Naive thymus-derived CD4-positive, alpha-beta T cell (primary cell): Measurements from ENCODE around the gene SCN4A. TPM values are rescaled to one million over a fixed set of nuclear protein-coding genes. Genes with fewer than 3 reads are reported as not detected.

Source experiments
- polyA plus RNA-seq, 2 donors: library from polyadenylated mRNA; unstranded; fragments of 300-500 nt; fragmentation: Illumina TruSeq; gene quantifications; one replicate each; pipeline ENCODE4 v1.2.3, GENCODE V29; 2021
- total RNA-seq, 6 experiments: library from RNA in 5 of 6; stranded (reverse) in 5 of 6; gene quantifications; 1 replicate in 5 of 6; 2 replicates in 1 of 6; pipeline ENCODE4 v1.2.3 and lab custom pipeline; 2021 to 2026

Gene SCN4A
- total and polyA plus RNA-seq, 7 experiments from 2014 or later: 0.03 to 0.15 (median 0.07) TPM; not detected in 3

Other genes with a start within 250 kb of the SCN4A start
- gene STRADA, start 231.1 kb downstream of the SCN4A start, total RNA-seq: 10 to 100 TPM; 51.0 to 69.7 (median 54.2) TPM
- 10 to 100 TPM; 19.9 to 24.2 TPM for gene STRADA, start 231.1 kb downstream of the SCN4A start, polyA plus RNA-seq
- gene CCDC47, start 199.3 kb downstream of the SCN4A start, total RNA-seq: 10 to 100 TPM; 31.8 to 62.9 (median 34.7) TPM
- 10 to 100 TPM; 33.5 to 45.4 TPM for gene CCDC47, start 199.3 kb downstream of the SCN4A start, polyA plus RNA-seq
- gene DDX42, start 198.7 kb downstream of the SCN4A start, total RNA-seq: 100 to 1,000 TPM; 101 to 192 (median 139) TPM
- 10 to 100 TPM; 11.8 to 24.4 TPM for gene DDX42, start 198.7 kb downstream of the SCN4A start, polyA plus RNA-seq
- 100 to 1,000 TPM in 3 of 5 experiments, 10 to 100 TPM in 2; 68.4 to 153 (median 105) TPM for gene PSMC5, start 145.5 kb downstream of the SCN4A start, total RNA-seq
- 100 to 1,000 TPM; 153 to 162 TPM for gene PSMC5, start 145.5 kb downstream of the SCN4A start, polyA plus RNA-seq
- gene FTSJ3, start 145.3 kb downstream of the SCN4A start, total RNA-seq: 10 to 100 TPM; 38.1 to 66.2 (median 55.8) TPM
- 10 to 100 TPM; 22.1 to 44.4 TPM for gene FTSJ3, start 145.3 kb downstream of the SCN4A start, polyA plus RNA-seq
- 100 to 1,000 TPM; 102 to 148 (median 109) TPM for gene SMARCD2, start 130.2 kb downstream of the SCN4A start, total RNA-seq
- gene SMARCD2, start 130.2 kb downstream of the SCN4A start, polyA plus RNA-seq: 100 to 1,000 TPM in 1 of 2 donors, 10 to 100 TPM in 1; 61.5 to 112 TPM
- 1 to 10 TPM in 2 of 5 experiments, not detected in 3; 4.2 to 5.3 TPM for gene CSH2, start 99.2 kb downstream of the SCN4A start, total RNA-seq
- gene CSH2, start 99.2 kb downstream of the SCN4A start, polyA plus RNA-seq: not detected
- gene GH2, start 91.0 kb downstream of the SCN4A start, total RNA-seq: not detected
- not detected for gene GH2, start 91.0 kb downstream of the SCN4A start, polyA plus RNA-seq
- 10 to 100 TPM in 1 of 5 experiments, 1 to 10 TPM in 1, not detected in 3; 8.2 to 11.3 TPM for gene CSH1, start 76.3 kb downstream of the SCN4A start, total RNA-seq
- not detected for gene CSH1, start 76.3 kb downstream of the SCN4A start, polyA plus RNA-seq
- gene CSHL1, start 61.7 kb downstream of the SCN4A start, total RNA-seq: not detected
- not detected for gene CSHL1, start 61.7 kb downstream of the SCN4A start, polyA plus RNA-seq
- under 1 TPM in 2 of 5 experiments, not detected in 3; 0.58 to 0.66 TPM for gene GH1, start 54.1 kb downstream of the SCN4A start, total RNA-seq
- gene GH1, start 54.1 kb downstream of the SCN4A start, polyA plus RNA-seq: not detected
- 10 to 100 TPM; 11.8 to 44.9 (median 15.1) TPM for gene CD79B, start 40.6 kb downstream of the SCN4A start, total RNA-seq
- gene CD79B, start 40.6 kb downstream of the SCN4A start, polyA plus RNA-seq: 10 to 100 TPM; 34.5 to 42.2 TPM
- 1 to 10 TPM in 1 of 5 experiments, under 1 TPM in 2, not detected in 2; 0.29 to 2.8 (median 0.40) TPM for gene PRR29, start 25.4 kb upstream of the SCN4A start, total RNA-seq
- gene PRR29, start 25.4 kb upstream of the SCN4A start, polyA plus RNA-seq: 1 to 10 TPM; 5.5 to 6.0 TPM
- 100 to 1,000 TPM in 2 of 5 experiments, 10 to 100 TPM in 3; 60.9 to 132 (median 92.3) TPM for gene ICAM2, start 47.7 kb upstream of the SCN4A start, total RNA-seq
- 100 to 1,000 TPM; 400 to 414 TPM for gene ICAM2, start 47.7 kb upstream of the SCN4A start, polyA plus RNA-seq
- gene ERN1, start 157.2 kb upstream of the SCN4A start, total RNA-seq: 100 to 1,000 TPM in 1 of 5 experiments, 10 to 100 TPM in 4; 52.6 to 110 (median 62.9) TPM
- 10 to 100 TPM; 15.7 to 19.7 TPM for gene ERN1, start 157.2 kb upstream of the SCN4A start, polyA plus RNA-seq